WTC11 (cell line): ENCODE results near the gene MND1. TPM values are rescaled to one million over a fixed set of nuclear protein-coding genes. Genes with fewer than 3 reads are reported as not detected.
"Not testable (repeated sequence)": the region's sequence is repeated elsewhere in the genome, so short reads cannot be mapped to it uniquely, and the experiment has no call there.

Experiments
- ATAC-seq: fragments of 200-7000 bp; cut with Tn5 transposase; 2 replicates; pipeline ENCODE4 v1.10.0; 2021; ENCODE audit warnings: mild to moderate bottlenecking, moderate library complexity
- CTCF ChIA-PET: fragments of 300-600 bp; sonication (Branson Sonifier 250); formaldehyde crosslinking; loops from one replicate; lab custom pipeline; 2021; ENCODE audit warnings: antibody characterized with exemption; lab: Charles Lee
- POLR2A ChIA-PET: fragments of 350-600 bp; sonication (Branson Sonifier 250); formaldehyde crosslinking; loops from one replicate; lab custom pipeline; 2021; ENCODE audit warnings: antibody characterized with exemption; lab: Charles Lee
- DNase-seq: peaks from one replicate; pipeline ENCODE4 v3.0.0; 2021; ENCODE audit warnings: low spot score
- H3K27ac Mint-ChIP-seq: 2 replicates; pipeline ENCODE4 v1.8.0; 2021; ENCODE audit warnings: mixed read lengths
- H3K27me3 Mint-ChIP-seq: 2 replicates; pipeline ENCODE4 v1.8.0; 2021; ENCODE audit warnings: low read depth, mild to moderate bottlenecking, moderate library complexity, mixed read lengths
- H3K36me3 Mint-ChIP-seq: 2 replicates; pipeline ENCODE4 v1.8.0; 2021; ENCODE audit warnings: mixed read lengths
- H3K4me1 Mint-ChIP-seq: 2 replicates; pipeline ENCODE4 v1.8.0; 2022; ENCODE audit warnings: mixed read lengths
- H3K4me3 Mint-ChIP-seq: 2 replicates; pipeline ENCODE4 v1.8.0; 2021; ENCODE audit warnings: mild to moderate bottlenecking, moderate library complexity, mixed read lengths
- H3K9me3 Mint-ChIP-seq: 2 replicates; pipeline ENCODE4 v1.8.0; 2021; ENCODE audit warnings: mixed read lengths
- ATF1 ChIP-seq: sonication (generic); formaldehyde crosslinking; IDR thresholded peaks from 2 replicates; pipeline ENCODE4 v1.8.1; 2023; ENCODE audit warnings: mild to moderate bottlenecking, moderate library complexity, missing genetic modification reagents
- ATF6 ChIP-seq: sonication (generic); formaldehyde crosslinking; IDR thresholded peaks from 2 replicates; pipeline ENCODE4 v1.8.1; 2023; ENCODE audit warnings: mild to moderate bottlenecking, missing genetic modification reagents
- EMX1 ChIP-seq: fragments of 250-450 bp; sonication (Bioruptor Pico); IDR thresholded peaks from 2 replicates; pipeline ENCODE4 v1.8.0; 2021; ENCODE audit warnings: mild to moderate bottlenecking
- ETV6 ChIP-seq: sonication (generic); formaldehyde crosslinking; IDR thresholded peaks from 2 replicates; pipeline ENCODE4 v1.8.1; 2022; ENCODE audit warnings: mild to moderate bottlenecking, missing genetic modification reagents
- FOXP1 ChIP-seq: sonication (generic); formaldehyde crosslinking; IDR thresholded peaks from 2 replicates; pipeline ENCODE4 v1.8.0; 2022; ENCODE audit warnings: missing genetic modification reagents, mild to moderate bottlenecking, moderate library complexity, borderline replicate concordance
- IRF1 ChIP-seq: sonication (generic); formaldehyde crosslinking; IDR thresholded peaks from 2 replicates; pipeline ENCODE4 v1.8.0; 2023; ENCODE audit warnings: missing genetic modification reagents
- MXD4 ChIP-seq: fragments of 250-450 bp; sonication (Bioruptor Pico); IDR thresholded peaks from 2 replicates; pipeline ENCODE4 v1.8.0; 2021; ENCODE audit warnings: mild to moderate bottlenecking, moderate library complexity, borderline replicate concordance
- NR2C2 ChIP-seq: sonication (generic); formaldehyde crosslinking; IDR thresholded peaks from 2 replicates; pipeline ENCODE4 v1.8.0; 2022; ENCODE audit warnings: mild to moderate bottlenecking, missing genetic modification reagents
- OVOL2 ChIP-seq: fragments of 250-450 bp; sonication (Bioruptor Pico); IDR thresholded peaks from 2 replicates; pipeline ENCODE4 v1.9.0; 2021; ENCODE audit warnings: mild to moderate bottlenecking, borderline replicate concordance
- PRRX2 ChIP-seq: fragments of 250-450 bp; sonication (Bioruptor Pico); IDR thresholded peaks from 2 replicates; pipeline ENCODE4 v1.8.0; 2021; ENCODE audit warnings: mild to moderate bottlenecking
- RORB ChIP-seq: fragments of 250-450 bp; sonication (Bioruptor Pico); IDR thresholded peaks from 2 replicates; pipeline ENCODE4 v1.9.0; 2021; ENCODE audit warnings: mild to moderate bottlenecking
- SP1 ChIP-seq: sonication (generic); formaldehyde crosslinking; conservative IDR thresholded peaks from 2 replicates; pipeline ENCODE4 v1.8.1; 2022; ENCODE audit warnings: missing genetic modification reagents
- TEAD4 ChIP-seq: sonication (generic); formaldehyde crosslinking; IDR thresholded peaks from 2 replicates; pipeline ENCODE4 v1.8.0; 2022; ENCODE audit warnings: mild to moderate bottlenecking, missing genetic modification reagents
- ZNF121 ChIP-seq: sonication (generic); formaldehyde crosslinking; IDR thresholded peaks from 2 replicates; pipeline ENCODE4 v1.8.0; 2023; ENCODE audit warnings: missing genetic modification reagents
- ZNF281 ChIP-seq: sonication (generic); formaldehyde crosslinking; IDR thresholded peaks from 2 replicates; pipeline ENCODE4 v1.8.0; 2023; ENCODE audit warnings: mild to moderate bottlenecking, missing genetic modification reagents
- ZNF416 ChIP-seq: fragments of 250-450 bp; sonication (Bioruptor Pico); IDR thresholded peaks from 2 replicates; pipeline ENCODE4 v1.9.0; 2021; ENCODE audit warnings: mild to moderate bottlenecking, inconsistent platforms
- total RNA-seq: library from RNA; stranded (reverse); gene quantifications from 3 replicates; pipeline ENCODE4 v1.2.3, GENCODE V29; 2021
- TF ChIP-seq, protein P1 (sequence below): sonication (generic); formaldehyde crosslinking; IDR thresholded peaks from 2 replicates; pipeline ENCODE4 v1.8.0; 2022; ENCODE audit warnings: mild to moderate bottlenecking, missing genetic modification reagents

MND1 gene
- total RNA-seq, 1 experiment from 2014 or later: 36.0 TPM

GRCh38 chr4:153452658-153453378 is 108.3 kb downstream of the MND1 start:
- ChIA-PET POLR2A (no interaction called here), CTCF (interaction anchor here (0.7 to 1.4 kb wide), 7 partner anchors 13 to 166 kb away, joined by 3 to 8 read pairs (median 3); partner anchors contain the start of genes MND1 and TMEM131L)
- ATAC-seq (no peak), DNase-seq (no peak)
- H3K27me3 Mint-ChIP-seq: peaks cover 3% of the 10 kb centered on the region; the same call in 1 of the 2 replicates
- peaks cover 20% of the 10 kb centered on the region for H3K4me1 Mint-ChIP-seq
- no peak for TF ChIP-seq SP1 (CRISPR knock-in tag)
- no peak for TF ChIP-seq OVOL2 (CRISPR knock-in tag)
- TF ChIP-seq ZNF416 (CRISPR knock-in tag): no peak
- H3K9me3 Mint-ChIP-seq: peaks cover 5% of the 10 kb centered on the region
- no peak overlapping the region for H3K27ac Mint-ChIP-seq
- no peaks in the 10 kb centered on the region; the same call in 1 of the 2 replicates for H3K36me3 Mint-ChIP-seq
- no peak overlapping the region for H3K4me3 Mint-ChIP-seq

GRCh38 chr4:153453402-153453801 is 108.9 kb downstream of the MND1 start:
- POLR2A ChIA-PET: no interaction called here
- TF ChIP-seq RORB (CRISPR knock-in tag) (no peak), FOXP1 (no peak), NR2C2 (CRISPR knock-in tag) (no peak), PRRX2 (no peak), ZNF121 (no peak), ZNF281 (CRISPR knock-in tag) (no peak), MXD4 (CRISPR knock-in tag) (no peak), ETV6 (CRISPR knock-in tag) (no peak), TEAD4 (CRISPR knock-in tag) (no peak)
- TF ChIP-seq, protein P1, sequence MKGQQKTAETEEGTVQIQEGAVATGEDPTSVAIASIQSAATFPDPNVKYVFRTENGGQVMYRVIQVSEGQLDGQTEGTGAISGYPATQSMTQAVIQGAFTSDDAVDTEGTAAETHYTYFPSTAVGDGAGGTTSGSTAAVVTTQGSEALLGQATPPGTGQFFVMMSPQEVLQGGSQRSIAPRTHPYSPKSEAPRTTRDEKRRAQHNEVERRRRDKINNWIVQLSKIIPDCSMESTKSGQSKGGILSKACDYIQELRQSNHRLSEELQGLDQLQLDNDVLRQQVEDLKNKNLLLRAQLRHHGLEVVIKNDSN (CRISPR knock-in tag): no peak
- ATAC-seq (no peak), DNase-seq (no peak)
- Mint-ChIP-seq H3K36me3 (no peaks in the 10 kb centered on the region; the same call in 1 of the 2 replicates), H3K9me3 (peaks cover 5% of the 10 kb centered on the region), H3K4me1 (peaks cover 14% of the 10 kb centered on the region), H3K27ac (no peak overlapping the region), H3K27me3 (peaks cover 3% of the 10 kb centered on the region; the same call in 1 of the 2 replicates), H3K4me3 (no peak overlapping the region)
- CTCF ChIA-PET: no interaction called here

DNA sequence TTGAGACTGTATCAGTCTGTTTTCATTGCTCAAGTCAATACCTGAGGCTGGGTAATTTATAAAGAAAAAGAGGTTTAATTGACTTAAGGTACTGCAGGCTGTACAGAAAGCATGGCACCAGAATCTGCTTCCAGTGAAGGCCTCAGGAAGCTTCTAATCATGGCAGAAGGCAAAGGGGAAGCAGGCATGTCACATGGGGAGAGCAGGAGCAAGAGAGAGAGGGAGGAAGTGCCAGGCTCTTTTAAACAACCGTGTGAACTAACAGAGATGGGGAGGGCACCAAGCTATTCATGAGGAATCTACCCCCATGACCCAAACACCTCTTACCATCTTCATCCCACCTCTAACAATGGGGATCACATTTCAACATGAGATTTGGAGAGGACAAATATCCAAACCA is 114.5 kb downstream of the MND1 start:
- Mint-ChIP-seq H3K27me3 (no peaks in the 10 kb centered on the region), H3K36me3 (no peaks in the 10 kb centered on the region; the same call in 1 of the 2 replicates), H3K4me3 (no peak overlapping the region), H3K4me1 (no peaks in the 10 kb centered on the region), H3K27ac (no peak overlapping the region), H3K9me3 (peaks cover 8% of the 10 kb centered on the region)
- TF ChIP-seq ATF1 (CRISPR knock-in tag) (no peak), TEAD4 (CRISPR knock-in tag) (no peak), ATF6 (CRISPR knock-in tag) (no peak), IRF1 (CRISPR knock-in tag) (no peak), EMX1 (CRISPR knock-in tag) (no peak)
- CTCF ChIA-PET: no interaction called here
- DNase-seq: no peak
- POLR2A ChIA-PET: no interaction called here
- ATAC-seq: no peak

GRCh38 chr4:153461549-153461948 is 117.1 kb downstream of the MND1 start:
- H3K27me3 Mint-ChIP-seq, H3K9me3 Mint-ChIP-seq, DNase-seq, H3K36me3 Mint-ChIP-seq, POLR2A ChIA-PET, H3K27ac Mint-ChIP-seq, H3K4me3 Mint-ChIP-seq, ATAC-seq, CTCF ChIA-PET: not testable (repeated sequence)
- H3K4me1 Mint-ChIP-seq: peaks cover 14% of the 10 kb centered on the region
